Neuronal stem cell (in vitro differentiated cells): ENCODE results near the gene NLGN1.
"Not testable (repeated sequence)": the region's sequence is repeated elsewhere in the genome, so short reads cannot be mapped to it uniquely, and the experiment has no call there.

ENCODE experiments used
- DNase-seq: peaks from one replicate; pipeline ENCODE4 v3.0.0-alpha.2; 2013; ENCODE audit warnings: low spot score
- H2AFZ ChIP-seq: one replicate; pipeline ENCODE4 v1.6.1; 2013; ENCODE audit warnings: mild to moderate bottlenecking, low read length, inconsistent platforms
- H2AK5ac ChIP-seq: 2 replicates; pipeline ENCODE4 v1.6.1; 2013; ENCODE audit warnings: low read depth, mild to moderate bottlenecking, inconsistent platforms, low read length, moderate library complexity, mixed read lengths
- H2BK120ac ChIP-seq: 2 replicates; pipeline ENCODE4 v1.6.1; 2013; ENCODE audit warnings: low read depth, mild to moderate bottlenecking, inconsistent platforms, low read length, moderate library complexity, mixed read lengths
- H2BK12ac ChIP-seq: one replicate; pipeline ENCODE4 v1.6.1; 2013; ENCODE audit warnings: low read length, inconsistent platforms
- H2BK15ac ChIP-seq: 2 replicates; pipeline ENCODE4 v1.6.1; 2013; ENCODE audit warnings: mild to moderate bottlenecking, low read length, inconsistent platforms, mixed read lengths
- H2BK5ac ChIP-seq: one replicate; pipeline ENCODE4 v1.6.1; 2013; ENCODE audit warnings: inconsistent platforms, mild to moderate bottlenecking, low read length, moderate library complexity
- H3K14ac ChIP-seq: one replicate; pipeline ENCODE4 v1.6.1; 2013; ENCODE audit warnings: low read length, inconsistent platforms
- H3K18ac ChIP-seq: 2 replicates; pipeline ENCODE4 v1.6.1; 2013; ENCODE audit warnings: low read length, inconsistent platforms
- H3K23ac ChIP-seq: 2 replicates; pipeline ENCODE4 v1.6.1; 2013; ENCODE audit warnings: low read depth, mild to moderate bottlenecking, mixed read lengths, low read length, inconsistent platforms; ENCODE audit not compliant: poor library complexity
- H3K27ac ChIP-seq: replicated peaks from 3 replicates; pipeline ENCODE4 v1.5.1; 2013; ENCODE audit warnings: low read length, inconsistent platforms
- H3K27me3 ChIP-seq, 3 experiments: 2 replicates each; pipeline ENCODE4 v1.6.1; 2013; ENCODE audit warnings: low read length in 3 of 3, mild to moderate bottlenecking in 2 of 3, inconsistent platforms in 1 of 3, low read depth in 1 of 3, mixed read lengths in 1 of 3, moderate library complexity in 1 of 3; ENCODE audit not compliant: control insufficient read depth in 3 of 3, insufficient read depth in 3 of 3
- H3K36me3 ChIP-seq, 2 donors: replicated peaks in 1 of 2; 2 replicates each; pipeline ENCODE4 v1.6.1; 2013; ENCODE audit warnings: low read length in 2 of 2; ENCODE audit not compliant: control insufficient read depth in 2 of 2, insufficient read depth in 2 of 2
- H3K4ac ChIP-seq: 2 replicates; pipeline ENCODE4 v1.6.1; 2013; ENCODE audit warnings: inconsistent platforms, mild to moderate bottlenecking, low read length, moderate library complexity
- H3K4me1 ChIP-seq, 2 donors: 1 replicate in 1 of 2; 2 replicates in 1 of 2; pipeline ENCODE4 v1.6.1; 2013; ENCODE audit warnings: low read length in 2 of 2, low read depth in 1 of 2; ENCODE audit not compliant: control insufficient read depth in 2 of 2, insufficient read depth in 1 of 2
- H3K4me2 ChIP-seq: one replicate; pipeline ENCODE4 v1.6.1; 2013; ENCODE audit warnings: mild to moderate bottlenecking, low read length, inconsistent platforms; ENCODE audit not compliant: insufficient read depth, poor library complexity, severe bottlenecking
- H3K4me3 ChIP-seq, 2 donors: 2 replicates each; pipeline ENCODE4 v1.5.1; 2013; ENCODE audit warnings: low read length in 2 of 2, mild to moderate bottlenecking in 2 of 2, inconsistent platforms in 1 of 2, moderate library complexity in 1 of 2
- H3K79me1 ChIP-seq: one replicate; pipeline ENCODE4 v1.6.1; 2013; ENCODE audit warnings: low read depth, mild to moderate bottlenecking, inconsistent platforms, low read length, moderate library complexity
- H3K9ac ChIP-seq: one replicate; pipeline ENCODE4 v1.6.1; 2013; ENCODE audit warnings: mild to moderate bottlenecking, low read depth, low read length, inconsistent platforms; ENCODE audit not compliant: poor library complexity
- H3K9me3 ChIP-seq, 2 donors: replicated peaks in 1 of 2; 2 replicates each; pipeline versions ENCODE3 to v1.6.1; 2013; ENCODE audit warnings: low read length in 2 of 2, mild to moderate bottlenecking in 2 of 2, inconsistent platforms in 1 of 2, low read depth in 1 of 2, mixed read lengths in 1 of 2, moderate library complexity in 1 of 2; ENCODE audit not compliant: control insufficient read depth in 2 of 2, insufficient read depth in 1 of 2
- H4K8ac ChIP-seq: one replicate; pipeline ENCODE4 v1.6.1; 2013; ENCODE audit warnings: low read depth, mild to moderate bottlenecking, inconsistent platforms, low read length, moderate library complexity
- H4K91ac ChIP-seq: one replicate; pipeline ENCODE4 v1.6.1; 2013; ENCODE audit warnings: low read length, low read depth, mild to moderate bottlenecking, inconsistent platforms; ENCODE audit not compliant: poor library complexity
- WGBS, 2 donors: extraction: QIAGEN DNeasy Blood & Tissue Kit; methylation state at CpG; one replicate each; pipeline ENCODE4 v1.1.7; 2013; ENCODE audit warnings: missing lambda C conversion rate in 2 of 2, mixed read lengths in 1 of 2; ENCODE audit not compliant: insufficient read length in 2 of 2, insufficient replicate concordance in 1 of 2; ENCODE audit errors: extremely low coverage in 2 of 2; 5-methylcytosine and 5-hydroxymethylcytosine counted together

Gene NLGN1

GRCh38 chr3:174223626-174224025 is 826.1 kb downstream of the NLGN1 start:
- no peak for DNase-seq
- Histone ChIP-seq H3K4me2 (no peak overlapping the region), H3K4me3 (no peak overlapping the region), H3K4me1 (no peaks in the 10 kb centered on the region), H3K79me1 (no peaks in the 10 kb centered on the region), H4K8ac (no peak overlapping the region), H2BK120ac (no peak overlapping the region), H3K27ac (no peak overlapping the region), H3K23ac (no peak overlapping the region), H2BK12ac (no peak overlapping the region), H3K27me3 (no peaks in the 10 kb centered on the region), H3K4ac (no peak overlapping the region), H2AK5ac (no peak overlapping the region), H3K9me3 (no peaks in the 10 kb centered on the region), H2AFZ (no peak overlapping the region), H3K36me3 (no peaks in the 10 kb centered on the region), H2BK15ac (no peak overlapping the region), H3K14ac (no peak overlapping the region), H2BK5ac (no peak overlapping the region), H3K9ac (no peak overlapping the region), H3K18ac (no peak overlapping the region), H4K91ac (no peak overlapping the region)
- no CpG with 5 or more reads among the region's 1 CpG for whole genome bisulfite sequencing, 2 donors

GRCh38 chr3:174229916-174230315 is 832.4 kb downstream of the NLGN1 start:
- H2BK12ac ChIP-seq = no peak overlapping the region
- H3K36me3 ChIP-seq = no peaks in the 10 kb centered on the region
- DNase-seq = no peak
- no peak overlapping the region for H3K4me2 ChIP-seq
- WGBS, 2 donors = no CpG with 5 or more reads among the region's 2 CpGs
- H3K4me3 ChIP-seq = no peak overlapping the region
- H3K18ac ChIP-seq = no peak overlapping the region
- H3K79me1 ChIP-seq = no peaks in the 10 kb centered on the region
- H3K14ac ChIP-seq = no peak overlapping the region
- no peak overlapping the region for H2AK5ac ChIP-seq
- H2BK15ac ChIP-seq = no peak overlapping the region
- H2BK5ac ChIP-seq = no peak overlapping the region
- peaks cover 0 to 4% of the 10 kb centered on the region in 2 donors for H3K9me3 ChIP-seq
- no peak overlapping the region for H3K27ac ChIP-seq
- no peak overlapping the region for H2AFZ ChIP-seq
- no peak overlapping the region for H3K23ac ChIP-seq
- H3K9ac ChIP-seq = no peak overlapping the region
- no peak overlapping the region for H2BK120ac ChIP-seq
- H3K27me3 ChIP-seq = no peaks in the 10 kb centered on the region
- H3K4me1 ChIP-seq = peaks cover 0 to 5% of the 10 kb centered on the region in 2 donors
- no peak overlapping the region for H4K8ac ChIP-seq
- no peak overlapping the region for H3K4ac ChIP-seq
- no peak overlapping the region for H4K91ac ChIP-seq

GRCh38 chr3:174232028-174232657 is 834.6 kb downstream of the NLGN1 start:
- not testable (repeated sequence) for H3K27me3 ChIP-seq, H2AK5ac ChIP-seq, H3K36me3 ChIP-seq, H4K91ac ChIP-seq, H3K4me1 ChIP-seq, H3K14ac ChIP-seq, H3K4me3 ChIP-seq, H4K8ac ChIP-seq, H3K79me1 ChIP-seq, H3K4ac ChIP-seq, H3K9ac ChIP-seq, H2BK15ac ChIP-seq, H3K23ac ChIP-seq, H2BK5ac ChIP-seq, H2BK120ac ChIP-seq, H2BK12ac ChIP-seq, DNase-seq, H3K27ac ChIP-seq, H3K9me3 ChIP-seq, H3K18ac ChIP-seq, H2AFZ ChIP-seq, H3K4me2 ChIP-seq
- WGBS, 2 donors = no CpG with 5 or more reads among the region's 10 CpGs

- H2BK5ac ChIP-seq = no peak overlapping the region
- H3K18ac ChIP-seq = no peak overlapping the region
- no peak overlapping the region for H2BK15ac ChIP-seq
- H3K14ac ChIP-seq = no peak overlapping the region
- no peak overlapping the region for H4K8ac ChIP-seq
- H3K9me3 ChIP-seq = peaks cover 0 to 9% of the 10 kb centered on the region in 2 donors
- no peak overlapping the region for H4K91ac ChIP-seq
- no peaks in the 10 kb centered on the region for H3K79me1 ChIP-seq
- H3K4me3 ChIP-seq = no peak overlapping the region
- H2BK12ac ChIP-seq = no peak overlapping the region
- no peaks in the 10 kb centered on the region for H3K36me3 ChIP-seq
- no peaks in the 10 kb centered on the region for H3K27me3 ChIP-seq
- no peak overlapping the region for H3K4me2 ChIP-seq
- H3K9ac ChIP-seq = no peak overlapping the region
- no CpG with 5 or more reads among the region's 12 CpGs for WGBS, 2 donors
- H2AK5ac ChIP-seq = no peak overlapping the region
- H3K4ac ChIP-seq = no peak overlapping the region
- H3K23ac ChIP-seq = no peak overlapping the region
- H3K27ac ChIP-seq = no peak overlapping the region
- no peak for DNase-seq
- no peak overlapping the region for H2AFZ ChIP-seq
- H2BK120ac ChIP-seq = no peak overlapping the region
- peaks cover 0 to 5% of the 10 kb centered on the region in 2 donors for H3K4me1 ChIP-seq
Measured at GRCh38 chr3:174232658-174233429, 835.3 kb downstream of the NLGN1 start.
